ENCODE results near the gene SLC35F3.

SLC35F3 gene

DNA sequence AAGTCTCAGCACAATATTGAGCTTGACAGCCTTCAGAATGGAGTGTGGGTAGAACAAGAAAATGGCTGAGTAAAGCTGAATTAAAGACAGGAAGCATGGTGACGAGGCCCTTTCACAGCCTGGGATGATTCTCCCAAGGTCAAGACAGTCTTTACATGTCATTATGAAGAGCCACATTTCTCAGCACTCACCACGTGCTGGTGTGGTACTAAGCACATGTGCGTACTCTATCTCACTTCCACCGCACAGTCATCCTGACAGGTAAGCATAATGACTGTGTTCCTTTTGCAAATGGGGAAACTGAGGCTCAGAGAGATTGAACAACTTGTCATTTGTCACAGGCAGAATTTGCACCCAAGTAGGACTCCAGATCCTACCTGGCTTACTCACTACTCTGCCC, 376.0 kb downstream of the SLC35F3 start:
- Histone ChIP-seq H3K4me1 (ENCODE audit: control insufficient read depth, insufficient read depth, low read length, poor library complexity, severe bottlenecking) (no peaks in the 10 kb centered on the region), H3K36me3 (ENCODE audit: control insufficient read depth, insufficient read depth, low read length) (no peaks in the 10 kb centered on the region), H3K4me3 (ENCODE audit: extremely low read depth, insufficient read depth, low read length, poor library complexity, severe bottlenecking) (no peak overlapping the region), H3K27ac (ENCODE audit: low read depth, low read length, severe bottlenecking) (no peak overlapping the region), H3K9me3 (ENCODE audit: control insufficient read depth, low read length) (no peaks in the 10 kb centered on the region)
- 81 to 86% methylated on average over 4 of the region's 4 CpGs for WGBS, 2 experiments (ENCODE audit: insufficient coverage in 2 of 2)

DNA sequence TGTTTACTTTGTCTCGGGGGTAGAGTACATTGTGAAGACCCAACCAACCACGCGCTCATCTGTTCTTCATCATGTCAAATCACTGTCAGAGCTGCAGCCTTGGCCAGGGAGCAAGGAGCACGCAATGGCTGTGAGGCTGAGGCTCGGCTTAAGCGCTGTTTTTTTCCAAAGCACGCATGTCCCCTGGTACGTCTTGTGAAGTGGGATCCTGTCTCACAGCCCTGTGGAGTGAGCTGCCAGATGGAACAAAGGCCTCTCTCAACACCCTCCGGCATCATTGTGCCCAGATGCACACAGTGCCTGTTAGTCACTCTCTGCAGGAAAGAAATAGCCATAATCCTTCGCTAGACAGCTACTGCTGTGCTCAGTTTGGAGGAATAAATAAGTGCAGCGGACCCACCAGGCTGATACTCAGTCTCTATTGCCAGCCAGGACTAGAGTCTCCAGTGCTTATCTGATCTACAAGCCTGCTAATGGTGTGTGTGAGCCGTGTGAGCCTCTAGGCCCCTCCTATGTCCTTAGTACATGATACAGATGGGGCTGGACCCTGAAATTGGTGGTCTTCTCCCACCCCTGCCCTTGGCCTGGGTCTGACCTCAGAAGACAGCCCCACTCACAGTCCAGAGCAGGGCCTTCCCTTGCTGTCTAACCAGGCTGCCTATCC, 377.5 kb downstream of the SLC35F3 start:
- H3K36me3 ChIP-seq (ENCODE audit: control insufficient read depth, insufficient read depth, low read length) = no peaks in the 10 kb centered on the region
- 79 to 87% methylated on average over 12 of the region's 12 CpGs for WGBS, 2 experiments (ENCODE audit: insufficient coverage in 2 of 2)
- no peak overlapping the region for H3K4me3 ChIP-seq (ENCODE audit: extremely low read depth, insufficient read depth, low read length, poor library complexity, severe bottlenecking)
- H3K27ac ChIP-seq (ENCODE audit: low read depth, low read length, severe bottlenecking) = peak overlapping the region; percentile 26
- H3K4me1 ChIP-seq (ENCODE audit: control insufficient read depth, insufficient read depth, low read length, poor library complexity, severe bottlenecking) = no peaks in the 10 kb centered on the region
- no peaks in the 10 kb centered on the region for H3K9me3 ChIP-seq (ENCODE audit: control insufficient read depth, low read length)

DNA sequence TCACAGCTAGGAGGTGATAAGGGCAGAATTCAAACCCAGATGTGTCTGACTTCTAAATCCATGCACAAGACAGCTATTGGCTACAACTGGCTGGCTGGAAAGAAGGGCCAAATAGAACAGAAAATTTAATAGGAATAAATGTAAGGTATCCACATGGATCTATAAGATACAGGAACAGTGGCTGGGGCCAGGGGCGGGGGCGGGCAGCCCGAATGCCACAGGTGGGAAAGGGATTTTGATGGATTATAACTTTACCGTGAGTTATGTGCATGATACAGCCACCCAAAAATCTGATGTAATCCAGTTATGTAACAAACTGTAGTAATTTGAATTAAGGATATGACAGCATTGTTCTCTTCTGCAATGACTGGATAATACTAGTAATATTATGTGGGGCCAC, 381.7 kb downstream of the SLC35F3 start:
- Histone ChIP-seq H3K4me1 (ENCODE audit: control insufficient read depth, insufficient read depth, low read length, poor library complexity, severe bottlenecking) (no peaks in the 10 kb centered on the region), H3K27ac (ENCODE audit: low read depth, low read length, severe bottlenecking) (no peak overlapping the region), H3K4me3 (ENCODE audit: extremely low read depth, insufficient read depth, low read length, poor library complexity, severe bottlenecking) (no peak overlapping the region), H3K9me3 (ENCODE audit: control insufficient read depth, low read length) (peaks cover 10% of the 10 kb centered on the region), H3K36me3 (ENCODE audit: control insufficient read depth, insufficient read depth, low read length) (no peaks in the 10 kb centered on the region)
- WGBS, 2 experiments (ENCODE audit: insufficient coverage in 2 of 2) = 81 to 100% methylated on average over 3 of the region's 4 CpGs

DNA sequence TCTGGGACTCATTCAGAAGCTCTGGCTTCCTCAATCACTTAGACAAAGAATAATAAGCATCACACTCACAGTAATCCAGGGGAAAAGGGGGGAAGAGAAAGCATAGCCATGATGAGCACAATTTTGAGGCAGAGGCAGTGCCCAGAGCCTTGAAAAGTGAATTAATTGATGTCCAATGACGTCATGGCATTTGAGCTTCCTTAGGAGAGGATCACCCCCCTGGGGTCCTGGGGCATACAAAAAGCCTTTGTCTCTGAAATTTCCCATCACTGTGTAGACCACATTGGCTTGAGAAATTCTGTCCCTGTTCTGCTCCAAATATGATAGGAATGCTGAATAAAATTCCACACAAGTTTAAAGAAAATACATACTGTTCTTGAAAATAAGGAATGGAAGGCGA, 384.5 kb downstream of the SLC35F3 start:
- WGBS, 2 experiments (ENCODE audit: insufficient coverage in 2 of 2) = 80% methylated on average over 1 to 2 of the region's 2 CpGs
- Histone ChIP-seq H3K4me1 (ENCODE audit: control insufficient read depth, insufficient read depth, low read length, poor library complexity, severe bottlenecking) (no peaks in the 10 kb centered on the region), H3K4me3 (ENCODE audit: extremely low read depth, insufficient read depth, low read length, poor library complexity, severe bottlenecking) (no peak overlapping the region), H3K27ac (ENCODE audit: low read depth, low read length, severe bottlenecking) (no peak overlapping the region), H3K36me3 (ENCODE audit: control insufficient read depth, insufficient read depth, low read length) (no peaks in the 10 kb centered on the region), H3K9me3 (ENCODE audit: control insufficient read depth, low read length) (peaks cover 10% of the 10 kb centered on the region)

DNA sequence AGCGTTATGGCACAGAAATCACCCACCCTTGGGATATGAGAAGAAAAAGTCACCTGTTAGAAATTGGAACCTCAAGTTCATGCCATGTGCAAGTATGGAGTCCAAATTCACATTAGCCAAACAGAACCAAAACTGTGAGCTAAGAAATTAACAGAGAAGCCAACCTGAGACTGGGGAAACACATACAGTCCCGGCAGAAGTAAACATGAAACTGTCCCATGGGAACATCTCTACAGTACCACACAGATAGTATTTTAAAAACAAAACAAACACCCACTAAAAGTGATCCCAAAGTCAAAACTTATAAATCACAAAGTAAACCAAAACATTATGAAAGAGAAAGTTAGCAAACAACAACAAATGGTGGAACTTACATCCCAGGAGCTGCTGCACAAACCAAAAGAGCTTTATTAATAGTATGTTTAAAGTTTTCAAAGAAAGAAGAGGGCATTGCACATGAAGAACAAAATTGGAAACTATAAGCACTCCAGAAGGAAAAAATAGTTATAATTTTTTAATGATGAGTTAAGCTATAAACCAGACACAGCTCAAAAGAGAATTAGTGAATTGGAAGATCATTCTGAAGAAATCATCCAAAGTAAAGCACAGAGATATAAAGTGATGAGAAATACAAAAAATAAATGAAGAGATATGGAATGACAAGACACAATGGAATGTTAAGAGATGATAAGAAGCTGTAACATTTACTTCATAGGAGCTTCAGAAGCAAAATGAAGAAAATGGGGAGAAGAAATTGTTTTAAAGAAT, 385.2 kb downstream of the SLC35F3 start:
- WGBS, 2 experiments (ENCODE audit: insufficient coverage in 2 of 2) = 89% methylated on average over 1 of the region's 2 CpGs; no CpG with 5 or more reads in 1 of the 2 experiments

DNA sequence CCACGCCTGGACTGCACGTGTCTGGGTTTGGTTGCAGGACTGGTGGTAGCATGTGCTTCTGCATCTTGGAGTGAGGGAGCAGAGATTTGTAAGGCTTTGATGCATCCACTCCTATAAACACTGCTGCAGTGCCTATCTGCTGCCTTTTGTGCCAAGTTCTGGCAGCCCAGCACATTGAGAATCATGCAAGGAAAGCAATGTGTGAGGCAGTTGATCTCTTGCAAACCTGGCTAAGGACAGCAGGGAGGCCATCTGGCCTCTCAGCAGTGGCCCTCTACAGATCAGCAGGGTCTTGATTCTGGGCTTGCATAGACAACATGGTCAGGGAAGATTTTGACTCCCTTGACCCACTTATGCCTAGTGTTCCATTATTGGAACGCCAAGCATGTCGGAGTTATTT, 387.5 kb downstream of the SLC35F3 start:
- Histone ChIP-seq H3K4me3 (ENCODE audit: extremely low read depth, insufficient read depth, low read length, poor library complexity, severe bottlenecking) (no peak overlapping the region), H3K9me3 (ENCODE audit: control insufficient read depth, low read length) (peaks cover 10% of the 10 kb centered on the region), H3K27ac (ENCODE audit: low read depth, low read length, severe bottlenecking) (no peak overlapping the region), H3K4me1 (ENCODE audit: control insufficient read depth, insufficient read depth, low read length, poor library complexity, severe bottlenecking) (no peaks in the 10 kb centered on the region), H3K36me3 (ENCODE audit: control insufficient read depth, insufficient read depth, low read length) (no peaks in the 10 kb centered on the region)
- 89 to 90% methylated on average over 3 to 4 of the region's 4 CpGs for WGBS, 2 experiments (ENCODE audit: insufficient coverage in 2 of 2)

More for the DNA sequence above, 385.2 kb downstream of the SLC35F3 start:
- no peaks in the 10 kb centered on the region for H3K4me1 ChIP-seq (ENCODE audit: control insufficient read depth, insufficient read depth, low read length, poor library complexity, severe bottlenecking)
- no peak overlapping the region for H3K4me3 ChIP-seq (ENCODE audit: extremely low read depth, insufficient read depth, low read length, poor library complexity, severe bottlenecking)
- H3K9me3 ChIP-seq (ENCODE audit: control insufficient read depth, low read length) = peaks cover 10% of the 10 kb centered on the region
- no peaks in the 10 kb centered on the region for H3K36me3 ChIP-seq (ENCODE audit: control insufficient read depth, insufficient read depth, low read length)
- no peak overlapping the region for H3K27ac ChIP-seq (ENCODE audit: low read depth, low read length, severe bottlenecking)

DNA sequence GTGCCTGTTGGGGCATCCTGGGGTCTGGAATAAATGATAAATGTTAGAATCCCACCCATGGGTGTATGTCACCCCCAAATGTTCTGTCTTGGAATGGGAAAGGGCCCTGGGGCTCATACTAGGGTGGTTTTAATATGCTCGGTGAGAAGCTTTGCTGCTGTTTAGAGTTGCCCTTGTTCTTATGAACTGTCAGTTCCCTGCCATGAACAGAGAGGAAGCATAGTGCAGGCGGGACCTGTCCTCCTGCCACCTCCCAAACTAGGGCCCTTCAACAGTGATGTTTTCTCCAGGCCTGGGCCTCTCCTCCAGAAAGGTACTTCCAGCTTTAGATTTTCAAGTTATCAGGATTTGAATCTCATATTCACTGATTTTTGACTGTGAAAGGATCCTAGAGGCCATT, 388.1 kb downstream of the SLC35F3 start:
- WGBS, 2 experiments (ENCODE audit: insufficient coverage in 2 of 2) = 90 to 100% methylated on average over 1 to 2 of the region's 2 CpGs
- H3K9me3 ChIP-seq (ENCODE audit: control insufficient read depth, low read length) = peaks cover 10% of the 10 kb centered on the region
- no peak overlapping the region for H3K27ac ChIP-seq (ENCODE audit: low read depth, low read length, severe bottlenecking)
- no peak overlapping the region for H3K4me3 ChIP-seq (ENCODE audit: extremely low read depth, insufficient read depth, low read length, poor library complexity, severe bottlenecking)
- H3K36me3 ChIP-seq (ENCODE audit: control insufficient read depth, insufficient read depth, low read length) = no peaks in the 10 kb centered on the region
- no peaks in the 10 kb centered on the region for H3K4me1 ChIP-seq (ENCODE audit: control insufficient read depth, insufficient read depth, low read length, poor library complexity, severe bottlenecking)

DNA sequence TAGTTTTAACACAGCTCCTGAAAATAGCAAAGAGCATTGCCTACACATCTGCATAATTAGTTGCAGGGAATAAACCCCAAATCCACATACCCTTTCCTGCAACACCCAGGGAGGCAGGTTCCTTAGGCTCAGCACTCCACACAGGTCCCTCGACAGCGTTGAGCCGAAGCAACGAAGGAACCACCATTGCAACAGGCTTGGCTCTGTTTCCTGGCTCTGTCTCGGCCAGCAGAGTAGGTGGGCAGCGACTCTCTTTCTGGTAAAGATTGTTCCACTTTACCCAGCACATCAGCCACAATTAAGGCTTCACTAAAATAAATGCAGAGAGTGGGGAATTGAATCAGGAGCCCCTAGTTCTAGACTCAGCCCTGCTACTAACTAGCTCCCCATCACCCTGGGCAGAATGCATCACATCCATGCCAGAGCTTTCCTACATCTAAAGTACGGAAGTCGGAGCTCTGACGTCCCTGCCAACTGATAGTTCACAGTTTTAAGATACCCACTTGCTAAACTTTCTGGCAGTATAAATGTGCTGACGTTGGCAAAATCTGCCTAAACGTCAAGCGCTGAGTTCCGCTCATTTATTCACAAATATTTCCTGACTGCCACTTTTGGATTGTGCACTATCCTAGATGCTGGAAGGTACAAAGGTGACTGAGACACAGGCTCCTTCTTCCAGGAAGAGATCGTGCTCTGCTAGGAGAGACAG, 389.8 kb downstream of the SLC35F3 start:
- H3K4me1 ChIP-seq (ENCODE audit: control insufficient read depth, insufficient read depth, low read length, poor library complexity, severe bottlenecking) = no peaks in the 10 kb centered on the region
- H3K9me3 ChIP-seq (ENCODE audit: control insufficient read depth, low read length) = peaks cover 10% of the 10 kb centered on the region
- no peak overlapping the region for H3K27ac ChIP-seq (ENCODE audit: low read depth, low read length, severe bottlenecking)
- no peaks in the 10 kb centered on the region for H3K36me3 ChIP-seq (ENCODE audit: control insufficient read depth, insufficient read depth, low read length)
- WGBS, 2 experiments (ENCODE audit: insufficient coverage in 2 of 2) = 82 to 91% methylated on average over 12 to 13 of the region's 14 CpGs
- no peak overlapping the region for H3K4me3 ChIP-seq (ENCODE audit: extremely low read depth, insufficient read depth, low read length, poor library complexity, severe bottlenecking)

DNA sequence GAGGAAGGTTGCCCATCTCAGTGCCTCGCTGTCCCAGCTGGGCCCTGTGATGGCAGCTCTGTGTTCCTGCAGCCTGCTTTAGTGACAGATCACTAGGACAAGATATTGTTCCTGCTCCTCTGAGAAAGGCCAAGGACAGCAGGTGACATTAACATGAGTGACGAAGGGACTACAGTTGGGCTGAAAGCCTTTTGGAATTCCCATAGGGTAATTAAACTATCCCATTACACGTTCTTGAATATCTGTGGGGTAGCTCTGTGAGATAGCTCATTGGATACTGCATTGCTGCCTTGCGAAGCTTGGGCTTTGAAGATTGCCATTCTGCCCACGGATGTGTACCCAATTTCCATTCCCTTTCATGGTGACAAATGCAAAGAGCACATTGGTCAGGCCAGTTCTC, 390.6 kb downstream of the SLC35F3 start:
- no peaks in the 10 kb centered on the region for H3K4me1 ChIP-seq (ENCODE audit: control insufficient read depth, insufficient read depth, low read length, poor library complexity, severe bottlenecking)
- no peak overlapping the region for H3K4me3 ChIP-seq (ENCODE audit: extremely low read depth, insufficient read depth, low read length, poor library complexity, severe bottlenecking)
- no peak overlapping the region for H3K27ac ChIP-seq (ENCODE audit: low read depth, low read length, severe bottlenecking)
- peaks cover 10% of the 10 kb centered on the region for H3K9me3 ChIP-seq (ENCODE audit: control insufficient read depth, low read length)
- WGBS, 2 experiments (ENCODE audit: insufficient coverage in 2 of 2) = 61 to 76% methylated on average over 3 to 5 of the region's 5 CpGs
- no peaks in the 10 kb centered on the region for H3K36me3 ChIP-seq (ENCODE audit: control insufficient read depth, insufficient read depth, low read length)

DNA sequence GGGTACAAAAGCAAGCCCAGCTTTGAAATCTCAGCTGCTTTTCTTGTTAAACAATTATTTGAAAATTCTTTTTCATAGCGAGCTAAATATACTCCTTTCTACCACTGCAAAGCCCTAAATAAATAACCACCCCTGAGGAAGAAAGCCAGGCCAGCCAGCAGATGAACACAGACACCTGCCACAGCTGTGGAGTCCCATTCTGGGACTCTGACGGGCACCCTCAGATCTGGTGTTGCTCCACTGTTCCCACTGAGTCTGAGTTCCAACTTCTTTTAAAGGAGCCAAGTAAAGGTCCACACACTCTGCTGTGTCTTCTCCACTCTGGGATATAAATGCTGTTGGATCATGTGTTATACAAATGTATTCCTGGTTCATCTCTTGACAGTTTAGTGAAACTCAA, 391.1 kb downstream of the SLC35F3 start:
- Histone ChIP-seq H3K4me1 (ENCODE audit: control insufficient read depth, insufficient read depth, low read length, poor library complexity, severe bottlenecking) (no peaks in the 10 kb centered on the region), H3K9me3 (ENCODE audit: control insufficient read depth, low read length) (peaks cover 6% of the 10 kb centered on the region)
- 80 to 100% methylated on average over 1 of the region's 2 CpGs for WGBS, 2 experiments (ENCODE audit: insufficient coverage in 2 of 2)

More for the DNA sequence above, 391.1 kb downstream of the SLC35F3 start:
- Histone ChIP-seq H3K36me3 (ENCODE audit: control insufficient read depth, insufficient read depth, low read length) (no peaks in the 10 kb centered on the region), H3K4me3 (ENCODE audit: extremely low read depth, insufficient read depth, low read length, poor library complexity, severe bottlenecking) (no peak overlapping the region), H3K27ac (ENCODE audit: low read depth, low read length, severe bottlenecking) (no peak overlapping the region)

Data from mesodermal cell (in vitro differentiated cells).